Measurements from ENCODE around the gene SHISAL1. TPM values are rescaled to one million over a fixed set of nuclear protein-coding genes. Genes with fewer than 3 reads are reported as not detected.

Gene SHISAL1
- total RNA-seq, 1 experiment from 2014 or later = 2.9 TPM

DNA sequence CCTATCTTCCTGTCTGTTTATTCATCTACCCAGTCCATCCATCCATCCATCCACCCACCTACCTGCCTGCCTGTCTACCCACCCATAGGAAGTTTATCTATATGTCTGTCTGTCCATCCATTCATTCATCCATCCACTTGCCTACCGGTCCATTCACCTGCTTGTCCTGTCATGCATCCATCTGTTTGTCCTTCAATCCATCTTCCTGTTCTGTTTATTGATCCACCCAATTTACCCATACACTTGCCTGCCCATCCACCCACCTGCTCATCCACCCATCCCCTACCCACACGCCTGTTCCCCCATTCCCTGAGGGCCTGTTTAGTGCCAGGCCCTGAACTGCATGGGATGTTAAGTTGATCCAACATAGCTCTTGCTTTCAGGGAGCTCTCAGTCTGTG, 113.6 kb downstream of the SHISAL1 start:
- Histone ChIP-seq H2BK120ac (ENCODE audit: low read depth, low read length, poor library complexity, severe bottlenecking) (no peak overlapping the region), H3K27me3 (ENCODE audit: insufficient read depth, low read length) (no peaks in the 10 kb centered on the region), H3K9me3 (ENCODE audit: control insufficient read depth, low read depth, low read length) (no peaks in the 10 kb centered on the region), H4K8ac (replicated peaks; ENCODE audit: insufficient read length, low read depth, low read length) (no peak overlapping the region), H3K18ac (ENCODE audit: insufficient read length, low read depth, low read length) (no peak overlapping the region), H4K91ac (ENCODE audit: insufficient read length, low read depth, low read length) (no peak overlapping the region), H3K14ac (ENCODE audit: insufficient read depth, low read length) (no peak overlapping the region), H3K4me1 (ENCODE audit: insufficient read depth, low read length) (no peaks in the 10 kb centered on the region), H2BK15ac (ENCODE audit: low read depth, low read length) (no peak overlapping the region), H3K4me2 (ENCODE audit: insufficient read depth, insufficient read length, low read length) (no peak overlapping the region), H2BK12ac (ENCODE audit: insufficient read length, low read depth, low read length) (no peak overlapping the region), H2AFZ (ENCODE audit: low read length) (no peak overlapping the region), H3K23ac (ENCODE audit: insufficient read length, low read depth, low read length) (no peak overlapping the region), H3K79me1 (ENCODE audit: insufficient read depth, low read depth, low read length, poor library complexity, severe bottlenecking) (no peaks in the 10 kb centered on the region), H2AK5ac (ENCODE audit: insufficient read length, low read length) (no peak overlapping the region), H3T11ph (ENCODE audit: low read length) (no peak overlapping the region), H2BK20ac (ENCODE audit: low read depth, low read length, poor library complexity, severe bottlenecking) (no peak overlapping the region), H3K56ac (ENCODE audit: insufficient read length, low read depth, low read length) (no peak overlapping the region), H4K20me1 (ENCODE audit: control insufficient read depth, insufficient read depth, insufficient read length) (peaks cover 5% of the 10 kb centered on the region), H3K9ac (ENCODE audit: extremely low read depth, insufficient read length, low read length) (no peak overlapping the region), H3K4ac (ENCODE audit: low read depth, low read length) (no peak overlapping the region), H3K79me2 (ENCODE audit: insufficient read depth, low read length) (no peaks in the 10 kb centered on the region), H2BK5ac (ENCODE audit: insufficient read length, low read length) (no peak overlapping the region), H4K5ac (ENCODE audit: insufficient read length, low read depth, low read length) (no peak overlapping the region), H3K27ac (ENCODE audit: insufficient read length, low read depth, low read length) (no peak overlapping the region), H3K23me2 (ENCODE audit: insufficient read length, low read depth, low read length, poor library complexity, severe bottlenecking) (no peaks in the 10 kb centered on the region)
- Mint-ChIP-seq H3K27me3 (ENCODE audit: low read depth) (peaks cover 9% of the 10 kb centered on the region), H3K36me3 (ENCODE audit: insufficient read depth in 1 of 3, low read depth in 3 of 3) (no peaks in the 10 kb centered on the region; a peak in 1 of 7 replicates), H3K4me1 (peaks cover 0 to 14% of the 10 kb centered on the region in 2 experiments; a peak in 3 of 4 replicates), H3K27ac (no peak overlapping the region), H3K4me3 (no peak overlapping the region), H3K9me3 (no peaks in the 10 kb centered on the region)
- DNase-seq = no peak
- no CpG with 5 or more reads among the region's 2 CpGs for WGBS (ENCODE audit: extremely low coverage, insufficient read length, low lambda C conversion rate)
- TF ChIP-seq, protein P1, sequence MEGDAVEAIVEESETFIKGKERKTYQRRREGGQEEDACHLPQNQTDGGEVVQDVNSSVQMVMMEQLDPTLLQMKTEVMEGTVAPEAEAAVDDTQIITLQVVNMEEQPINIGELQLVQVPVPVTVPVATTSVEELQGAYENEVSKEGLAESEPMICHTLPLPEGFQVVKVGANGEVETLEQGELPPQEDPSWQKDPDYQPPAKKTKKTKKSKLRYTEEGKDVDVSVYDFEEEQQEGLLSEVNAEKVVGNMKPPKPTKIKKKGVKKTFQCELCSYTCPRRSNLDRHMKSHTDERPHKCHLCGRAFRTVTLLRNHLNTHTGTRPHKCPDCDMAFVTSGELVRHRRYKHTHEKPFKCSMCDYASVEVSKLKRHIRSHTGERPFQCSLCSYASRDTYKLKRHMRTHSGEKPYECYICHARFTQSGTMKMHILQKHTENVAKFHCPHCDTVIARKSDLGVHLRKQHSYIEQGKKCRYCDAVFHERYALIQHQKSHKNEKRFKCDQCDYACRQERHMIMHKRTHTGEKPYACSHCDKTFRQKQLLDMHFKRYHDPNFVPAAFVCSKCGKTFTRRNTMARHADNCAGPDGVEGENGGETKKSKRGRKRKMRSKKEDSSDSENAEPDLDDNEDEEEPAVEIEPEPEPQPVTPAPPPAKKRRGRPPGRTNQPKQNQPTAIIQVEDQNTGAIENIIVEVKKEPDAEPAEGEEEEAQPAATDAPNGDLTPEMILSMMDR (conservative IDR thresholded peaks at IDR 0.05) = no peak
